Iris pigment epithelial cell (primary cell): ENCODE measurements around the gene BASP1.
"Not testable (repeated sequence)": the region's sequence is repeated elsewhere in the genome, so short reads cannot be mapped to it uniquely, and the experiment has no call there.

ENCODE experiments used
- DNase-seq: peaks from one replicate; pipeline ENCODE4 v3.0.0-alpha.2; 2011; ENCODE audit warnings: low read depth

Gene BASP1

DNA sequence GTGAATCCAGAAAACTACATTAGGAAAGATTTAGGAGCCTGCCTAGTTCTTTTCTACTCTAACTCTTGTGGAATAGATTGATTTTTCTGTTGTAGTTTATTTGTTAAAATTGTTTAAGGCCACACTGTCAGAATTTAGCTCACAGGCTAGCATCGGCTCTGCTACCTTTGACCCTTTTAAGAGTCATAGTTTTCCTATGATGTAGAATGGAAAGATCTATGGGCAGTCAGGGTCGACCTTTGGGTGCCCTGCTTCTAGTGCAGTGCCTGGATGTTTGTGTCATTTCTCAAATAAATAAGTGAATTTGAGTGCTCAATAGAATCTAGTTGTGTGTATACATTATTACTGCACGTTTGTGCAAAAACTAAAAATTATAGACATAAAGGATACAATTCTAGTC is 38.7 kb downstream of the BASP1 start:
- DNase-seq: no peak

GRCh38 chr5:17256839-17257238 is 39.4 kb downstream of the BASP1 start:
- no peak for DNase-seq

DNA sequence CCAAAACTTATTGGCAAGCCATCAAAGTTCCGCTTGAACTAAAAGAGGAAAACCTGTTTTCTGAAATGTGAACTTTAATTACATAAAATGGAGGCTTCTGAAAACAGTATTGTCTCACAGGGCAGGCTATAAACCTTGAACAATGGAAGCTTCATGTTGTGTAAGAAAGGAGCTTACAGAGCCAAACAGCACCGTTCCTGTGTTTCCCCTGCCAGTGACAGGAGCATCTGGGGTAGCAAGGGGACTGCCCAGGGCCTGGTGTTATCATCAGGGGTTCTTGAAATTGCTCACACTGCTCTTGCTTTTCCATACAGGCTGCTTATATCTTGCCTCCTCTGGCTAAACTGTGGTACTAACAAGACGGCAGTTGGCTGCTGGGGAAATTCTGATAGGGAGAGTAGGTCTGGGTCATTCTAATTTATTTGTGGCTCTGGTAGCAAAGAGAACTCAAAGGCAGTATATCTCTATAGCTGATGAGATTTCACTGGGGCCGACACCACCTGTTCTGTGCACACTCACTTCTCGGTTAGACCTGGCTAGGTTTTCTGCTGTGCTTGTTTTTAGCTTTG is 40.4 kb downstream of the BASP1 start:
- DNase-seq: peak; percentile 51

DNA sequence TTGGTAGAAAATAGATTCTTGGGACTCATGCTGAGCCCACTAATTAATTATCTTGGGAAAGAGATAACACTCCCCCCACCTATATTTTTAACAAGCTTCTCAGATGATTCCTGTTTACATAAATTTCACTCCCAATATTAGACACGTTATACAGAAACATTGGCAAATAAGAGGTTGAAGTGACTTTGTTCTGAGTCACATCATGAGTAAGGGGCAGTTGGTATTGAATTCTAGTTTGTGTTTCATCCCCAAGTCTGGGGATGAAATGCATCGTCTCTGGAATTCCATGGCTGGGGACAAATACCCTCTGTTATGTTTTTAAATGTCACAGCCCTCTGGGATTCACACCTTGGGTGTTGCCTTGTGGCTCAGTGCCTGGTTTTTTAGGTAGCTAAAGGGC is 41.0 kb downstream of the BASP1 start:
- DNase-seq: peak; percentile 58

DNA sequence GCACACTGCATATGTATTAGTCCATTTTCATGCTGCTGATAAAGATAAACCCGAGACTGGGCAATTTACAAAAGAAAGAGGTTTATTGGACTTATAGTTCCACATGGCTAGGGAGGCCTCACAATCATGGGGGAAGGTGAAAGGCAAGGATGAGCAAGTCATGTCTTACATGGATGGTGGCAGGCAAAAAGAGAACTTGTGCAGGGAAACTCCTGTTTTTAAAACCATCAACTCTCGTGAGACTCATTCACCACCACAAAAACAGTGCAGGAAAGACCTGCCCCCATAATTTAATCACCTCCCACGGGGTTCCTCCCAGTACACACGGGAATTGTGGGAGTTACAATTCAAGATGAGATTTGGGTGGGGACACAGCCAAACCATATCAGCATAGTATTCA is 41.6 kb downstream of the BASP1 start:
- not testable (repeated sequence) for DNase-seq

GRCh38 chr5:17259630-17260257 is 42.3 kb downstream of the BASP1 start:
- DNase-seq: no peak

DNA sequence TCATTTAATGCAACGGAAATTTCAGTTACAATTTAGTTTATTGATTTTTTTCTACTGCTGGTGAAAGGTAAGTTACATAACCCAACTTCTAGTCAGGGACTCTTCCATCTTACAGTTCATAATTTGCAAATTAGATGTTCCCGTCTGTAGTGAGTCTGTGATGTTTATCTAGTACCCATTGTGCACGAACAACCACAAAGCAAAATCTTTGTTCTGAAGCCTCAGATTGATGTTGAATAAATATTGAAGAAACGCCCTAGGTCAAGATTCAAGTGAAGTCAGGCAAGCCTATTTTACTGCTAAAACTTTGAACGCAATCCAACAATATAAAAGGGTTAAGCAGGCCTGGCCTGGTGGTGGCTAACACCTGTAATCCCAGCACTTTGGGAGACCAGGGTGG is 43.1 kb downstream of the BASP1 start:
- DNase-seq: no peak

DNA sequence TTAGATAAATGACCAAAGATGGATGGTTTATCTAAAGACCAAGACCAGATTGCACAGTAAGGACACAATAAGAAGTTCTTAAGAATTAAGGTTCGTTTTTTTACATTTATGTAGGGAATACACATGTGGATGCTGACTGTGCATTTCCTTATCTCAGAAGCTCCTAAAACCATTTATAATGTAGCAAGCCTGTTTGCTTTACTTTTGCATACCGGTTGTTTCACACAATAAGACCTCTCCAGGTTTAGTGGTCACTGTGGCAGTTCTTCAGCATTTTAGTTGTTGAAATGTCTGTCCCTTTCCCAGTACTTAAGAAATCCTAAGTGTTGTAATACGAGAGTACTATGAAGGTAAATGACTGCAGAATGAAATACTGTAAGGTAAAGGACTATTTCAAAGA is 43.6 kb downstream of the BASP1 start:
- DNase-seq: no peak

DNA sequence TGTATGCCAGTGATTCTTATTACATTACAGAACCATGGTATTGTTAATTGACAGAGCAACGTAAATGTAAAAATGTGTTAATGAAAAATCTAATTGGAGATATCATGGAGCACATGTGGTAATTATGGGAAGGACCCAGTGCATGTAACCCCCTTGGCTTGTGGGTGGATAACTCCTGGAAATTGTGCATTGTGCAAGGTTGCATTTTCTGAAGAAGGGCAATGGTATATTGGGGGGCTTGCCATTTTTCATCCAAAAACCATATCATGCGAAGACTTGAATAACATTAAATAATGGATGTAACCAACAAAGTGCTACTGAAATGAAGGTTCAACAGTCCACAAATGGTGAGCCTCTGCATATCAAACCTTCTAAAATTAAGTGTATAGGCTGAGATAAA is 47.6 kb downstream of the BASP1 start:
- no peak for DNase-seq

- peak; percentile 59 for DNase-seq
These were observed 49.7 kb downstream of the BASP1 start for GRCh38 chr5:17267106-17267505.

DNA sequence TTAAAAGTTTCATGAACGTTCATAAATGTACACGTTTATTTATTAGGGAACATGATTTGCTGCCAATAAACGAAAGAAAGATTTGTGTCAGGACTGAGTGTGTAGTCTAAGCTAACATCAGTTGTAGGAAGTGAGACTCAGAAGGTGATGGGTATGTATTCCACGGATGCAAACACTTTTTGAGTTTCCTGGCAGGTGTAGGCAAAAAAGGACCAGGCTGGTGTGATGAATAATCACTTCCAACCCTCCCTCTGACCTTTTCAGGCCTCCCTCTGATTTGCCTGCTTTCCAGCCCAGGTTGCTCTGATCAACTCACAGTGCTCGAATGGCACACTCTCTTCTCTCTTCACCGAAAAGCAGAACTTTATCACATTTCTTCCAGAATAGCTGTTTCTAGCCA is 51.8 kb downstream of the BASP1 start:
- no peak for DNase-seq

GRCh38 chr5:17272111-17272510 is 54.7 kb downstream of the BASP1 start:
- no peak for DNase-seq

- no peak for DNase-seq
These were observed 58.1 kb downstream of the BASP1 start for GRCh38 chr5:17275289-17276158.

GRCh38 chr5:17276445-17276844 is 59.0 kb downstream of the BASP1 start:
- no peak for DNase-seq

DNA sequence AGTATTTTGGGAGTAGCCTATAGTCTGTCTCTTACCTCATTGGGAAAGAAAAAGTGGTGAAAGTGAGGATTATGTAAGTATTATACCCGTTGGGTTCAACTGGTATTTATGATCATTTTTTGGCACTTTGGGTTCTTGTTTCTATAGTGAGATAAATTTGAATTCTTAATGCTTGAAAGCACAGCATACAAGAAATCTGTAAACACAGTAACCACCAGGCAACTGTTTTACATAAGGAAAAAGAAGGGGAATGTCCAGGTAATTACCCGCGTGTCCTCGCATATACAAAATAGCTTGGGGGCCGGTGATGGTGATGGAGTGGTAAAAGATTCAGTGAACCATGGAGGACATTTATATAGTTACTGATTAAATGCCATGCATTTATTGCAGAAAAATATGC is 60.5 kb downstream of the BASP1 start:
- no peak for DNase-seq

GRCh38 chr5:17278931-17279330 is 61.5 kb downstream of the BASP1 start:
- DNase-seq: no peak

DNA sequence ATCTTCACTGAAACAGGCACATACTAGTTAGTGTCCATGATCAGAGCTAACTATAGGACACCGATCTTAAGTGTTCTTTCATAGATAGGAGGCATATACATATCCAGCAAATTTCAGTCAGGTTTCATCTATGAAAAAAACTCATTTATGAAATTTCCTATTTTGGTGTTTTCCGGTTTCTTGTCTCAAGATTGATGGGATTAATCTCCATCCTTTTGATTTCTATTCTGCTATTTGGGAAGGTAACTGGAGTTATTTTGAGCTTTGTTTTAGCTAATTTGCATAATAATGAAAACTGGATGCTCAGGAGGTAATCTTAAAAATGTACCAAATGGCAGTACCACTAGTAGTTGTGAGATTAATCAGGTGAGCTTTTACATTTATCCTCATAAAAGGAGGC is 62.1 kb downstream of the BASP1 start:
- no peak for DNase-seq

DNA sequence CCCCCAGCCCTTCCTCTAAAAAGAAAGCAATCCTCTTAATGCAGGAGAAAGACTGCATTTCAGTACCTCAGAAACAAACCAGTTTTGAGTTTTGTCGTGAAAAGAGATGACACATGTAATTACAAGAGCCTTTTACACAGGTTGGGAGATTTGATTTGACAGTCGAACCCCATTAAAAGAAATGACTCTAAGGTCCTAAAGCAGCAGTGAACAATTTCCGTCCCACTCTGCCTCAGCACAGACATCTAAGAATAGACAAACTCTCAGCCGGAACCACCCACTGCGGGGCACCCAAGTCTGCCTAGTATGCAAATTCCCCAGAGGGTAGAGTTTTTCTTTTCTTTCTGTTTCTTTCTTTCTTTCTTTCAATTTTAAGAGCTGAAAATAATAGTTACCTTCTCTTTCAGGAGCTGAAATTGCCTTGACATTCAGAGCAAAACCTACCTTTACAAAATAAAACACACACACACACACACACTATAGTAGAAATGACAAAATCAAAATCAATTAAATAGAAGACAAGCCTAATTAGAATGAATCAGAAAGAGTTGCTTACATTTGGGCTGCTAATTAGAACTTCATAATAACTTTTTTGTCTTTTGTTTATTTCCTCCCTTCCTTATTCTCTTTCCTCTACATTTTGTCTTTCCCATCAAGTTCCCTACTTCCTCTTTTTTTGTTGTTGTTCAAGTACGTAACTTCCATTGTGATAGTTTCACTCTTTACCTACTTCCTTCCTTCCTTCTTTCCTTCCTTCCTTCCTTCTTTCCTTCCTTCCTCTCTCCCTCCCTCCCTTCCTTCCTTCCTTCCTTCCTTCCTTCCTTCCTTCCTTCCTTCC is 65.1 kb downstream of the BASP1 start:
- DNase-seq: no peak

DNA sequence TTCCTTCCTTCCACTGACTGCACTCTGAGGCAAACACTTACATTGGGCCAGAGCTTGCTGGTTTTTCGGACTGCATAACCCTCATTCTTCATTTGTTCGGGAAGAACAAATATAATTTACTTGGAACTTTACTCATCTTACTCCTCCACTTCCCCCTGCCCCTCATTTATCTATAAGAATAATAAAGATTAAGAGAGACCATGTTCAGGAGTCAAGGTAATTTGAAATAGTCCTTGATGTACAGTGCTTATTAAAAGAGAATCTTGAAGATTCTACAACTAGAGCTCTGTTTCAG is 65.6 kb downstream of the BASP1 start:
- DNase-seq: no peak

GRCh38 chr5:17287501-17288155 is 70.2 kb downstream of the BASP1 start:
- no peak for DNase-seq

- DNase-seq: no peak
These were observed 71.1 kb downstream of the BASP1 start for GRCh38 chr5:17288570-17288969.
